GM18526 (cell line): Measurements from ENCODE around the gene ZAR1L.
A peak's percentile ranks its signal among the peaks of the same experiment; 100 is the strongest.

ENCODE experiments used
- POLR2A ChIP-seq: IDR thresholded peaks from 3 replicates; pipeline ENCODE4 v1.6.1; 2011; ENCODE audit not compliant: insufficient read length; ENCODE audit errors: extremely low read depth

Gene ZAR1L, protein sequence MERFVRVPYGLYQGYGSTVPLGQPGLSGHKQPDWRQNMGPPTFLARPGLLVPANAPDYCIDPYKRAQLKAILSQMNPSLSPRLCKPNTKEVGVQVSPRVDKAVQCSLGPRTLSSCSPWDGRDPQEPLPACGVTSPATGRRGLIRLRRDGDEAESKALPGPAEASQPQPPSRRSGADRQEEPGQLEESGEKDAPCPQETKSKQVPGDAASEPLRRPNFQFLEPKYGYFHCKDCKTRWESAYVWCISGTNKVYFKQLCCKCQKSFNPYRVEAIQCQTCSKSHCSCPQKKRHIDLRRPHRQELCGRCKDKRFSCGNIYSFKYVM

DNA sequence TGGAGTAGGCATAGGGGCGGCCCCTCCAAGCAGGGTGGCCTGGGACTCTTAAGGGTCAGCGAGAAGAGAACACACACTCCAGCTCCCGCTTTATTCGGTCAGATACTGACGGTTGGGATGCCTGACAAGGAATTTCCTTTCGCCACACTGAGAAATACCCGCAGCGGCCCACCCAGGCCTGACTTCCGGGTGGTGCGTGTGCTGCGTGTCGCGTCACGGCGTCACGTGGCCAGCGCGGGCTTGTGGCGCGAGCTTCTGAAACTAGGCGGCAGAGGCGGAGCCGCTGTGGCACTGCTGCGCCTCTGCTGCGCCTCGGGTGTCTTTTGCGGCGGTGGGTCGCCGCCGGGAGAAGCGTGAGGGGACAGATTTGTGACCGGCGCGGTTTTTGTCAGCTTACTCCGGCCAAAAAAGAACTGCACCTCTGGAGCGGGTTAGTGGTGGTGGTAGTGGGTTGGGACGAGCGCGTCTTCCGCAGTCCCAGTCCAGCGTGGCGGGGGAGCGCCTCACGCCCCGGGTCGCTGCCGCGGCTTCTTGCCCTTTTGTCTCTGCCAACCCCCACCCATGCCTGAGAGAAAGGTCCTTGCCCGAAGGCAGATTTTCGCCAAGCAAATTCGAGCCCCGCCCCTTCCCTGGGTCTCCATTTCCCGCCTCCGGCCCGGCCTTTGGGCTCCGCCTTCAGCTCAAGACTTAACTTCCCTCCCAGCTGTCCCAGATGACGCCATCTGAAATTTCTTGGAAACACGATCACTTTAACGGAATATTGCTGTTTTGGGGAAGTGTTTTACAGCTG lies at the start of gene ZAR1L, which contains the start of gene BRCA2:
Gene ZAR1L (minus strand): TSS at position 126 of the 790 bp plus-strand sequence. CDS start 3,438 bp downstream, outside the sequence.
Gene BRCA2 (plus strand): TSS at position 271 of the 790 bp plus-strand sequence. CDS start 953 bp downstream, outside the sequence.
- peak; percentile 96 for TF ChIP-seq POLR2A

DNA sequence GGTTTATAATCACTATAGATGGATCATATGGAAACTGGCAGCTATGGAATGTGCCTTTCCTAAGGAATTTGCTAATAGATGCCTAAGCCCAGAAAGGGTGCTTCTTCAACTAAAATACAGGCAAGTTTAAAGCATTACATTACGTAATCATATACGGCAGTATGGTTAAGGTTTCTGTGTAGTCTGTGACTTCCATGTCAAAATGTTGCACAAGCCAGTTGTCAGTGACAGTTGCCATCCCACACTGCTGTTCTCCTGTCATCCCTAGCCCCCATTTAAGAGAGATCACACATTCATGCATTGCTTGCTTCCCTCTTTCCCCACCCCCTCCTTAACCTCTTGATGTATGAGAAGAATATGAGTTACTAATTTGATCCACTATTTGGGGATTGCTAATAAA lies 47.4 kb upstream of the ZAR1L start:
- no peak for TF ChIP-seq POLR2A

DNA sequence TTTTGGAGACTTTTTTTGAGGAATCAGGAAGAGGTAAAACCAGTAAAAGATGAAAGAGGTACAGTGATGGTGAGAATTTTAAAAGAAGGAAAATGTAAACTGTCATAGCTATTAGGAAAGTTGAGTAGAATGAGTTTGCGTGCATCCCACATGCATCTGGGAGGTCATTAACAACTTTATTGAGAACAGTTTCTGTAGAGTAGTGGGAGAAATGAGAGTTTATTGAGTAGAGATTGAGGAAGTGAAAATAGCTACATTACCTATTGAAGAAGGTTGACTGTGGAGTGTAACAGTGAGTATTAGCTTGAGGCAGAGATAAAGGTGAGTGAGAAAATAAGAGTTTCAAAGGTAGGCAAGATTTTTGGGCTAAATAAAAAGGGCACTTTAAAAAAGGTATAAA lies 38.9 kb upstream of the ZAR1L start:
- no peak for TF ChIP-seq POLR2A

DNA sequence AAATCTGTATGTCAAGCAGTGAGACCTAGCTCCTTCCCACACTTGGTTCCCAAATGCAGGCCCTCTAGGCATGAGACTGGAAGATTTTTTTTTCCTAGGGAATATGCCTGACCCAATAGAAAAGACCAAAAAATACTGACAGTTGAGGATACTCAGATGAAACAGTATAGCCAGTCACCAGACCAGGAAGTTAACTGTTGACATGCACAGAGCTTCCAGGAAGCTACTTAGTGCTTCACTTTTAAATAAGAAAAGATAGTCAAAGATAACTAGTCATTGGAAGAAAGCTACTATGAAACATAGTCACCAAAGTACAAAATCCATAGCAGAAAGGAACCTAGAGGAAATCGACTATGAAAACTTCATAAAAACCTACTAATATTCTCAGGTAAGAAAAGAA lies 32.5 kb upstream of the ZAR1L start:
- no peak for TF ChIP-seq POLR2A

DNA sequence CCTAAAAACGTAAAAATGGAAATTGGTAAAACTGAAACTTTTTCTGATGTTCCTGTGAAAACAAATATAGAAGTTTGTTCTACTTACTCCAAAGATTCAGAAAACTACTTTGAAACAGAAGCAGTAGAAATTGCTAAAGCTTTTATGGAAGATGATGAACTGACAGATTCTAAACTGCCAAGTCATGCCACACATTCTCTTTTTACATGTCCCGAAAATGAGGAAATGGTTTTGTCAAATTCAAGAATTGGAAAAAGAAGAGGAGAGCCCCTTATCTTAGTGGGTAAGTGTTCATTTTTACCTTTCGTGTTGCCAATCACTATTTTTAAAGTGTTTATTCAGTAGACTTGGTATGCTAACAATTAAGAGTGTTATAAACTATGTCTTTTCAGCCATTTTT lies 25.8 kb upstream of the ZAR1L start:
- TF ChIP-seq POLR2A: no peak

DNA sequence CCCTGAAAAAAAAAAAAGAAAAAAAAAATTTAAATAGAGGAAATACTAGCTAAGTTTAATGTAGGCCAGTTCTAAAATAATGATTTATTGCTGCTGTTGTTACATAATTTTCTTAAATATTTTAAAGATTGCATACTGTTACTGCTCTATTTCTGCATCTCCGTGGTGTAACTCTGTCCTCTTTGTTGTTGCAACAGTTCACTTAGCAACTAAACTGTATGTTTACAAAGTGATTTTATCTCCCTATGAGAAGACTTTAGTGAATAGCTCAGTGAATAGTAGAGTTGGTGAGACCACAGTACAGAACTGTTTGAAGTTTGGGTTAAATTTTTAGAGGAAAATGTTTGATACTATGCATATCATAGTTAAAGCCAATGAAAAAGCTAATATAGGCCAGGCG lies 19.5 kb upstream of the ZAR1L start:
- TF ChIP-seq POLR2A: no peak

DNA sequence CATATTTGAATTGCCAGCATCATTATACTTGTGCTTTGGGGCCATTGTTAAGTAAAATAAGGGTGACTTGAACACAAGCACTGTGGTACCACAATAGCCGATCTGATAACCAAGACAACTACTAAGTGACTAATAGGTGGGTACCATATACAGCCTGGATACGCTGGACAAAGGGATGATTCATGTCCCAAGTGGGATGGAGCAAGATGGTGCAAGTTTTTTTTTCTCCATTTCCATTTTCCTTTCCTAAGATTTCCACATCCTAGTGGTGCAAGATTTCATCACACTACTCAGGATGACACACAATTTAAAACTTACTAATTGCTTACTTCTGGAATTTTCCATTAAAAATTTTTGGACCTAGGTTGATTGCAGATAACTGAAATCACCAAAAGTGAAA lies 15.3 kb upstream of the ZAR1L start:
- no peak for TF ChIP-seq POLR2A

DNA sequence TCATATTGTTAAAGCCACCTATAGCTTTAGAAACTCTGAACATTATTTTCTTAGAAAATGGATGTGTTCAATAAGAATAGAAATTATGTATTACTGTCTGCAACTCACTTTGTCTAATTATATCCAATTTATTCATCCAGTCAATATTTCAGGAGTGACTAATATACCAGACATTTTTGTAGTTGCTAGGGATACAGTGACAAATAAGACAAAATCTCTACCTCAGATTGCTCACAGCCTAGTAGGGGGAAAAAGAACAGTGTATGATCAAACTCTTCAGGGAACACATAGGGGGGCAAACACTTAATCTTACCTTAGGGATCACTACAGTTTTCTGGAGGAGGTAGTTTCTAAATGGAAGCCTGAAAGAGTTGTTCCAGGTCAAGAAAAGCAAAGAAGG lies 8.7 kb upstream of the ZAR1L start:
- TF ChIP-seq POLR2A: no peak

DNA sequence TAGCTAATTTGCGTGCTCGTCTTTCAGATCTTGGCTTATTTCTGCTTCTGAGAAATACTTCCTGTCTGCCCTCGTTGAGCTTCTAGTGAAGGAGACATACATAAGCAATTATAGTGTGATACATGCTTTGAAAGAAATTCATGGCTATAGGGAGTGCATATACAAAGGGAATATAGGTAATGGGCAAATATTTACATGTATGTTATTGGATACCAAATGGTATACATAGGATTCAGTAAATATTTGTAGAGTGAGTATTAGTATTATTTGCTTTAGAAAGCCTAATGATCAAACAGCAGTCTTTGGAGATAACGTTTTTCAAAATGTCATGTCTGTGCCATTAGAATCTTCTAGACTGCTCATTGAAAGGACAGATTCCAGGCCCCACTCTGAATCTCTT lies 5.4 kb upstream of the ZAR1L start:
- no peak for TF ChIP-seq POLR2A

DNA sequence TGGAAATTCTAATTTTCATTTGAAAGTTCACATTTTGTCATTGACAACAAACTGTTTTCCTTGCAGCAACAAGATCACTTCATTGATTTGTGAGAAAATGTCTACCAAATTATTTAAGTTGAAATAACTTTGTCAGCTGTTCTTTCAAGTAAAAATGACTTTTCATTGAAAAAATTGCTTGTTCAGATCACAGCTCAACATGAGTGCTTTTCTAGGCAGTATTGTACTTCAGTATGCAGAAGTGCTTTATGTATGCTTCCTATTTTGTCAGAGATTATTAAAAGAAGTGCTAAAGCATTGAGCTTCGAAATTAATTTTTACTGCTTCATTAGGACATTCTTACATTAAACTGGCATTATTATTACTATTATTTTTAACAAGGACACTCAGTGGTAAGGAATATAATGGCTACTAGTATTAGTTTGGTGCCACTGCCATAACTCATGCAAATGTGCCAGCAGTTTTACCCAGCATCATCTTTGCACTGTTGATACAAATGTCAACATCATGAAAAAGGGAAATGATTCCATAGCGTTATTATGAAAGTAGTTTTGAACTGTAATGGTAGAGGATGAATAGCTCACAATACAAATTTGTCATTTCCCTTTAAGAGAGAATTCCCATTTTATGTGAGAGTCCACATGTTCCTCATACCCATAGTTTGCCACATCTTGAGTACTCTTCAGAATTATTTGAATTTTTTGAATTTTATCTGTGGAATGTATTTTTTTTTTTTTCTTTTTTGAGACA lies 2.7 kb upstream of the ZAR1L start:
- TF ChIP-seq POLR2A: no peak

DNA sequence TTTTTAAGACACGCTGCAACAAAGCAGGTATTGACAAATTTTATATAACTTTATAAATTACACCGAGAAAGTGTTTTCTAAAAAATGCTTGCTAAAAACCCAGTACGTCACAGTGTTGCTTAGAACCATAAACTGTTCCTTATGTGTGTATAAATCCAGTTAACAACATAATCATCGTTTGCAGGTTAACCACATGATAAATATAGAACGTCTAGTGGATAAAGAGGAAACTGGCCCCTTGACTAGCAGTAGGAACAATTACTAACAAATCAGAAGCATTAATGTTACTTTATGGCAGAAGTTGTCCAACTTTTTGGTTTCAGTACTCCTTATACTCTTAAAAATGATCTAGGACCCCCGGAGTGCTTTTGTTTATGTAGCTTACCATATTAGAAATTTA lies 1.3 kb upstream of the ZAR1L start:
- no peak for TF ChIP-seq POLR2A

DNA sequence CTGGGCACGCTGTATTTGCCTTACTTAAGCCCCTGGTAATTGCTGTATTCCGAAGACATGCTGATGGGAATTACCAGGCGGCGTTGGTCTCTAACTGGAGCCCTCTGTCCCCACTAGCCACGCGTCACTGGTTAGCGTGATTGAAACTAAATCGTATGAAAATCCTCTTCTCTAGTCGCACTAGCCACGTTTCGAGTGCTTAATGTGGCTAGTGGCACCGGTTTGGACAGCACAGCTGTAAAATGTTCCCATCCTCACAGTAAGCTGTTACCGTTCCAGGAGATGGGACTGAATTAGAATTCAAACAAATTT lies 821 bp upstream of the ZAR1L start:
- TF ChIP-seq POLR2A: no peak

DNA sequence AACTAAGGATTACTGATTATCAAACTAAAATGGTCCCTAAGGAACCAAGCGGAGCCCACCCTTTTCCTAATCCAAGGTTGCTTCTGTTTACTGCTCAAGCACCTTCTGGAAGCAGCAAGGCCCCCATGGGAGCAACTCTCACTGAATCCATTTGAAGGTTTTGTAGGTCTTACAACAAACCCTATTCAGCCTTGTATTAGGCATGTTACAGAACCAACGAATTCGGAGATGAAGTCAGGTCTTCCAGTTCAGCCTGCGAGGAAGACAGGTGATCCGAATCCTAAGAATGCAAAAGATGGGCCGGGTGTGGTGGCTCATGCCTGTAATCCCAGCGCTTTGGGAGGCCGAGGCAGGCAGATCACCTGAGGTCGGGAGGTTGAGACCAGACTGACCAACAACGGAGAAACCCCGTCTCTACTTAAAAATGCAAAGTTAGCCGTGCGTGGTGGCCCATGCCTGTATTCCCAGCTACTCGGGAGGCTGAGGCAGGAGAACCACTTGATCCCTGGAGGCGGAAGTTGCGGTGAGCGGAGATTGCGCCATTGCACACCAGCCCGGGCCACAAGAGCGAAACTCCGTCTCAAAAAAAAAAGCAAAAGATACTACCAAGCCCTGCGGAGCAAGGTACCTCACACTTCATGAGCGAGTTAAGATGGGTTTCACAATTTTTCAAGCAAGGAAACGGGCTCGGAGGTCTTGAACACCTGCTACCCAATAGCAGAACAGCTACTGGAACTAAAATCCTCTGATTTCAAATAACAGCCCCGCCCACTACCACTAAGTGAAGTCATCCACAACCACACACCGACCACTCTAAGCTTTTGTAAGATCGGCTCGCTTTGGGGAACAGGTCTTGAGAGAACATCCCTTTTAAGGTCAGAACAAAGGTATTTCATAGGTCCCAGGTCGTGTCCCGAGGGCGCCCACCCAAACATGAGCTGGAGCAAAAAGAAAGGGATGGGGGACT lies 609 bp downstream of the ZAR1L start:
- no peak for TF ChIP-seq POLR2A

DNA sequence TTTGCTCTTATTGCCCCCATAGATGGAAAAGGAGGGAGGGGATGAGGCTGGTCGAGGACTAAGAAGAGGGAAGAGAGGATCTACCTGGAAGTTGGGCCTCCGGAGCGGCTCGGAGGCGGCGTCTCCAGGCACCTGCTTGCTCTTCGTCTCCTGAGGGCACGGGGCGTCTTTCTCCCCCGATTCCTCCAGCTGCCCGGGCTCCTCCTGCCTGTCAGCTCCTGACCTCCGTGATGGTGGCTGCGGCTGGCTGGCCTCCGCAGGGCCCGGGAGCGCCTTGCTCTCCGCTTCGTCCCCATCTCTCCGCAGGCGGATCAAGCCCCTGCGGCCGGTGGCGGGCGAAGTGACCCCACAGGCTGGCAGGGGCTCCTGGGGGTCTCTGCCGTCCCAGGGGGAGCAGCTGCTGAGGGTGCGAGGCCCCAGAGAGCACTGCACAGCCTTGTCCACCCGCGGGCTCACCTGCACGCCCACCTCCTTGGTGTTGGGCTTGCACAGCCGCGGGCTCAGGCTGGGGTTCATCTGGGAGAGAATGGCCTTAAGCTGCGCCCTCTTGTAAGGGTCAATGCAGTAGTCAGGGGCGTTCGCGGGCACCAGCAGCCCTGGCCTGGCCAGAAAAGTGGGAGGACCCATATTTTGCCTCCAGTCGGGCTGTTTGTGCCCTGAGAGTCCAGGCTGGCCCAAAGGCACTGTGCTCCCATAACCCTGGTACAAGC lies 3.8 kb downstream of the ZAR1L start:
- no peak for TF ChIP-seq POLR2A
